ENCODE results near the gene UCP2. TPM values are rescaled to one million over a fixed set of nuclear protein-coding genes. Genes with fewer than 3 reads are reported as not detected.

The UCP2 gene
- total and polyA plus RNA-seq, 9 of the 15 experiments (the other 6 are each of a cell fraction or from before 2014, with no cell fraction given) = 19.2 to 216 (median 87.9) TPM

DNA sequence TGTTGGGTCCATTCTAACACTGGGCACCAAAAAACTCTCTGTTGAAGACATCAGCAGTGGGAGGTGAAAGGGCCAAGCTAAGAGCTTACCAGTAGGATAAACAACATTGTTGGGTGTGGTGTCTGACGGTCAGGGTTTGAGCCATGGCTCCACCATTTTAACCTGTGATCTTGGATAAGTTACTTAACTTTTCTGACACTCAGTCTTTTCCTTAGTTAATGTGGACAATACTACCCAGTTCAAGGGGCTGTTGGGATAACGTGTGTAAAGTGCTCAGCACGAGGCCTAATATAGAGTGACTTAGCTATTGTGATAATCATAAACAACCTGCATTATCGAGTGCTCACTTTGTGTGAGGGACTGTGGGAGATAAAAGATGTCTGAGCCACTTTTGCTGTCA lies 20.2 kb upstream of the UCP2 start (continued):
- TF ChIP-seq, protein P1, sequence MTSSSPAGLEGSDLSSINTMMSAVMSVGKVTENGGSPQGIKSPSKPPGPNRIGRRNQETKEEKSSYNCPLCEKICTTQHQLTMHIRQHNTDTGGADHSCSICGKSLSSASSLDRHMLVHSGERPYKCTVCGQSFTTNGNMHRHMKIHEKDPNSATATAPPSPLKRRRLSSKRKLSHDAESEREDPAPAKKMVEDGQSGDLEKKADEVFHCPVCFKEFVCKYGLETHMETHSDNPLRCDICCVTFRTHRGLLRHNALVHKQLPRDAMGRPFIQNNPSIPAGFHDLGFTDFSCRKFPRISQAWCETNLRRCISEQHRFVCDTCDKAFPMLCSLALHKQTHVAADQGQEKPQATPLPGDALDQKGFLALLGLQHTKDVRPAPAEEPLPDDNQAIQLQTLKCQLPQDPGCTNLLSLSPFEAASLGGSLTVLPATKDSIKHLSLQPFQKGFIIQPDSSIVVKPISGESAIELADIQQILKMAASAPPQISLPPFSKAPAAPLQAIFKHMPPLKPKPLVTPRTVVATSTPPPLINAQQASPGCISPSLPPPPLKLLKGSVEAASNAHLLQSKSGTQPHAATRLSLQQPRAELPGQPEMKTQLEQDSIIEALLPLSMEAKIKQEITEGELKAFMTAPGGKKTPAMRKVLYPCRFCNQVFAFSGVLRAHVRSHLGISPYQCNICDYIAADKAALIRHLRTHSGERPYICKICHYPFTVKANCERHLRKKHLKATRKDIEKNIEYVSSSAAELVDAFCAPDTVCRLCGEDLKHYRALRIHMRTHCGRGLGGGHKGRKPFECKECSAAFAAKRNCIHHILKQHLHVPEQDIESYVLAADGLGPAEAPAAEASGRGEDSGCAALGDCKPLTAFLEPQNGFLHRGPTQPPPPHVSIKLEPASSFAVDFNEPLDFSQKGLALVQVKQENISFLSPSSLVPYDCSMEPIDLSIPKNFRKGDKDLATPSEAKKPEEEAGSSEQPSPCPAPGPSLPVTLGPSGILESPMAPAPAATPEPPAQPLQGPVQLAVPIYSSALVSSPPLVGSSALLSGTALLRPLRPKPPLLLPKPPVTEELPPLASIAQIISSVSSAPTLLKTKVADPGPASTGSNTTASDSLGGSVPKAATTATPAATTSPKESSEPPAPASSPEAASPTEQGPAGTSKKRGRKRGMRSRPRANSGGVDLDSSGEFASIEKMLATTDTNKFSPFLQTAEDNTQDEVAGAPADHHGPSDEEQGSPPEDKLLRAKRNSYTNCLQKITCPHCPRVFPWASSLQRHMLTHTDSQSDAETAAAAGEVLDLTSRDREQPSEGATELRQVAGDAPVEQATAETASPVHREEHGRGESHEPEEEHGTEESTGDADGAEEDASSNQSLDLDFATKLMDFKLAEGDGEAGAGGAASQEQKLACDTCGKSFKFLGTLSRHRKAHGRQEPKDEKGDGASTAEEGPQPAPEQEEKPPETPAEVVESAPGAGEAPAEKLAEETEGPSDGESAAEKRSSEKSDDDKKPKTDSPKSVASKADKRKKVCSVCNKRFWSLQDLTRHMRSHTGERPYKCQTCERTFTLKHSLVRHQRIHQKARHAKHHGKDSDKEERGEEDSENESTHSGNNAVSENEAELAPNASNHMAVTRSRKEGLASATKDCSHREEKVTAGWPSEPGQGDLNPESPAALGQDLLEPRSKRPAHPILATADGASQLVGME (CRISPR knock-in tag; IDR thresholded peaks at IDR 0.05) = no peak
- TF ChIP-seq EP400 (IDR thresholded peaks at IDR 0.05) (no peak), NR2C2 (CRISPR knock-in tag; IDR thresholded peaks at IDR 0.05) (no peak), NR2C2 (tag; IDR thresholded peaks at IDR 0.05) (no peak), SAP30 (IDR thresholded peaks at IDR 0.05; ENCODE audit: borderline replicate concordance, insufficient read depth, low read depth, low read length, poor library complexity, severe bottlenecking) (no peak), MTA1 (IDR thresholded peaks at IDR 0.05; ENCODE audit: borderline replicate concordance) (no peak), C11orf30 (IDR thresholded peaks at IDR 0.05; ENCODE audit: low read depth) (no peak)
- TF ChIP-seq, protein P2, sequence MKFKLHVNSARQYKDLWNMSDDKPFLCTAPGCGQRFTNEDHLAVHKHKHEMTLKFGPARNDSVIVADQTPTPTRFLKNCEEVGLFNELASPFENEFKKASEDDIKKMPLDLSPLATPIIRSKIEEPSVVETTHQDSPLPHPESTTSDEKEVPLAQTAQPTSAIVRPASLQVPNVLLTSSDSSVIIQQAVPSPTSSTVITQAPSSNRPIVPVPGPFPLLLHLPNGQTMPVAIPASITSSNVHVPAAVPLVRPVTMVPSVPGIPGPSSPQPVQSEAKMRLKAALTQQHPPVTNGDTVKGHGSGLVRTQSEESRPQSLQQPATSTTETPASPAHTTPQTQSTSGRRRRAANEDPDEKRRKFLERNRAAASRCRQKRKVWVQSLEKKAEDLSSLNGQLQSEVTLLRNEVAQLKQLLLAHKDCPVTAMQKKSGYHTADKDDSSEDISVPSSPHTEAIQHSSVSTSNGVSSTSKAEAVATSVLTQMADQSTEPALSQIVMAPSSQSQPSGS (CRISPR knock-in tag; IDR thresholded peaks at IDR 0.05) = no peak
- TF ChIP-seq, protein P3, sequence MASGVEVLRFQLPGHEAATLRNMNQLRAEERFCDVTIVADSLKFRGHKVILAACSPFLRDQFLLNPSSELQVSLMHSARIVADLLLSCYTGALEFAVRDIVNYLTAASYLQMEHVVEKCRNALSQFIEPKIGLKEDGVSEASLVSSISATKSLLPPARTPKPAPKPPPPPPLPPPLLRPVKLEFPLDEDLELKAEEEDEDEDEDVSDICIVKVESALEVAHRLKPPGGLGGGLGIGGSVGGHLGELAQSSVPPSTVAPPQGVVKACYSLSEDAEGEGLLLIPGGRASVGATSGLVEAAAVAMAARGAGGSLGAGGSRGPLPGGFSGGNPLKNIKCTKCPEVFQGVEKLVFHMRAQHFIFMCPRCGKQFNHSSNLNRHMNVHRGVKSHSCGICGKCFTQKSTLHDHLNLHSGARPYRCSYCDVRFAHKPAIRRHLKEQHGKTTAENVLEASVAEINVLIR (CRISPR knock-in tag; IDR thresholded peaks at IDR 0.05) = 0 out of 2 replicates have a peak, but pooled peaks have one; percentile 24
- TF ChIP-seq, protein P4, sequence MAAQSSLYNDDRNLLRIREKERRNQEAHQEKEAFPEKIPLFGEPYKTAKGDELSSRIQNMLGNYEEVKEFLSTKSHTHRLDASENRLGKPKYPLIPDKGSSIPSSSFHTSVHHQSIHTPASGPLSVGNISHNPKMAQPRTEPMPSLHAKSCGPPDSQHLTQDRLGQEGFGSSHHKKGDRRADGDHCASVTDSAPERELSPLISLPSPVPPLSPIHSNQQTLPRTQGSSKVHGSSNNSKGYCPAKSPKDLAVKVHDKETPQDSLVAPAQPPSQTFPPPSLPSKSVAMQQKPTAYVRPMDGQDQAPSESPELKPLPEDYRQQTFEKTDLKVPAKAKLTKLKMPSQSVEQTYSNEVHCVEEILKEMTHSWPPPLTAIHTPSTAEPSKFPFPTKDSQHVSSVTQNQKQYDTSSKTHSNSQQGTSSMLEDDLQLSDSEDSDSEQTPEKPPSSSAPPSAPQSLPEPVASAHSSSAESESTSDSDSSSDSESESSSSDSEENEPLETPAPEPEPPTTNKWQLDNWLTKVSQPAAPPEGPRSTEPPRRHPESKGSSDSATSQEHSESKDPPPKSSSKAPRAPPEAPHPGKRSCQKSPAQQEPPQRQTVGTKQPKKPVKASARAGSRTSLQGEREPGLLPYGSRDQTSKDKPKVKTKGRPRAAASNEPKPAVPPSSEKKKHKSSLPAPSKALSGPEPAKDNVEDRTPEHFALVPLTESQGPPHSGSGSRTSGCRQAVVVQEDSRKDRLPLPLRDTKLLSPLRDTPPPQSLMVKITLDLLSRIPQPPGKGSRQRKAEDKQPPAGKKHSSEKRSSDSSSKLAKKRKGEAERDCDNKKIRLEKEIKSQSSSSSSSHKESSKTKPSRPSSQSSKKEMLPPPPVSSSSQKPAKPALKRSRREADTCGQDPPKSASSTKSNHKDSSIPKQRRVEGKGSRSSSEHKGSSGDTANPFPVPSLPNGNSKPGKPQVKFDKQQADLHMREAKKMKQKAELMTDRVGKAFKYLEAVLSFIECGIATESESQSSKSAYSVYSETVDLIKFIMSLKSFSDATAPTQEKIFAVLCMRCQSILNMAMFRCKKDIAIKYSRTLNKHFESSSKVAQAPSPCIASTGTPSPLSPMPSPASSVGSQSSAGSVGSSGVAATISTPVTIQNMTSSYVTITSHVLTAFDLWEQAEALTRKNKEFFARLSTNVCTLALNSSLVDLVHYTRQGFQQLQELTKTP (IDR thresholded peaks at IDR 0.05; ENCODE audit: low read depth in 1 of 2, partially characterized antibody in 2 of 2) = no peak

All from K562 (cell line).